Mesothelial cell of epicardium (in vitro differentiated cells): ENCODE measurements around the gene HDAC9. TPM values are rescaled to one million over a fixed set of nuclear protein-coding genes. Genes with fewer than 3 reads are reported as not detected.

ENCODE experiments used
- DNase-seq, 2 experiments: peaks; one replicate each; pipeline ENCODE4 v3.0.0; 2021; ENCODE audit warnings: low spot score in 2 of 2; ENCODE audit not compliant: unreplicated experiment in 2 of 2
- H3K27ac Mint-ChIP-seq: 2 replicates; pipeline ENCODE4 v1.8.0; 2021; ENCODE audit warnings: mixed read lengths
- H3K27me3 Mint-ChIP-seq: 2 replicates; pipeline ENCODE4 v1.8.0; 2021; ENCODE audit warnings: low read depth, mixed read lengths
- H3K36me3 Mint-ChIP-seq: 2 replicates; pipeline ENCODE4 v1.8.0; 2021; ENCODE audit warnings: mixed read lengths
- H3K4me1 Mint-ChIP-seq: 2 replicates; pipeline ENCODE4 v1.8.0; 2021; ENCODE audit warnings: mixed read lengths
- H3K4me3 Mint-ChIP-seq: 2 replicates; pipeline ENCODE4 v1.8.0; 2021; ENCODE audit warnings: mild to moderate bottlenecking, moderate library complexity, mixed read lengths
- H3K9me3 Mint-ChIP-seq: 2 replicates; pipeline ENCODE4 v1.8.0; 2021; ENCODE audit warnings: mixed read lengths
- total RNA-seq: library from RNA; stranded (reverse); gene quantifications from 3 replicates; pipeline ENCODE4 v1.2.1, GENCODE V29; 2021
- TF ChIP-seq, protein P1 (sequence below): fragments of 200-600 bp; sonication (generic); IDR thresholded peaks from one replicate; pipeline ENCODE4 v1.5.0; 2021; ENCODE audit warnings: antibody characterized with exemption; ENCODE audit not compliant: unreplicated experiment

HDAC9 gene
- total RNA-seq, 1 donor from 2014 or later = 37.4 TPM

DNA sequence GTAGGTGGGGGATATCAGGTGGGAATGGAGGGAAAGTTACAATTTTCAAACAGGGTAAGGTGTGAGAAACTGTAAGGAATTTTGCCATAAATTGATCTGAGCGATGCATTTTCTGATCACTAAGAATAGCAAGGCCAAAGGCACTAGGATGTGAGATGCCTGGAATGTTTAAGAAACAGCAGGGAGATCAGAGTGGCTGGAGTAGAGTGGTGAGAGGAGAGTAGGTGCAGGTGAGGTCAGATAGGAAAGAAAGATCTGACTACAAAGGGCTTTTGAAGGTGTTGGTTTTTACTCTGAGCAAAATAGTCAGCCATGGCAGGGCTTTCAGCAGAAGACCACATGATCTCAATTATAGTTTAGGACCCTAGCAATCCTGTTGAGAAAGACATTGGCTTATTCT is 55.0 kb downstream of the HDAC9 start:
- Mint-ChIP-seq H3K27me3 (no peaks in the 10 kb centered on the region), H3K4me3 (no peak overlapping the region), H3K4me1 (peaks cover 35% of the 10 kb centered on the region), H3K9me3 (peaks cover 7% of the 10 kb centered on the region), H3K27ac (no peak overlapping the region), H3K36me3 (peaks cover 4% of the 10 kb centered on the region)
- DNase-seq = no peak
- TF ChIP-seq, protein P1, sequence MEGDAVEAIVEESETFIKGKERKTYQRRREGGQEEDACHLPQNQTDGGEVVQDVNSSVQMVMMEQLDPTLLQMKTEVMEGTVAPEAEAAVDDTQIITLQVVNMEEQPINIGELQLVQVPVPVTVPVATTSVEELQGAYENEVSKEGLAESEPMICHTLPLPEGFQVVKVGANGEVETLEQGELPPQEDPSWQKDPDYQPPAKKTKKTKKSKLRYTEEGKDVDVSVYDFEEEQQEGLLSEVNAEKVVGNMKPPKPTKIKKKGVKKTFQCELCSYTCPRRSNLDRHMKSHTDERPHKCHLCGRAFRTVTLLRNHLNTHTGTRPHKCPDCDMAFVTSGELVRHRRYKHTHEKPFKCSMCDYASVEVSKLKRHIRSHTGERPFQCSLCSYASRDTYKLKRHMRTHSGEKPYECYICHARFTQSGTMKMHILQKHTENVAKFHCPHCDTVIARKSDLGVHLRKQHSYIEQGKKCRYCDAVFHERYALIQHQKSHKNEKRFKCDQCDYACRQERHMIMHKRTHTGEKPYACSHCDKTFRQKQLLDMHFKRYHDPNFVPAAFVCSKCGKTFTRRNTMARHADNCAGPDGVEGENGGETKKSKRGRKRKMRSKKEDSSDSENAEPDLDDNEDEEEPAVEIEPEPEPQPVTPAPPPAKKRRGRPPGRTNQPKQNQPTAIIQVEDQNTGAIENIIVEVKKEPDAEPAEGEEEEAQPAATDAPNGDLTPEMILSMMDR = no peak

DNA sequence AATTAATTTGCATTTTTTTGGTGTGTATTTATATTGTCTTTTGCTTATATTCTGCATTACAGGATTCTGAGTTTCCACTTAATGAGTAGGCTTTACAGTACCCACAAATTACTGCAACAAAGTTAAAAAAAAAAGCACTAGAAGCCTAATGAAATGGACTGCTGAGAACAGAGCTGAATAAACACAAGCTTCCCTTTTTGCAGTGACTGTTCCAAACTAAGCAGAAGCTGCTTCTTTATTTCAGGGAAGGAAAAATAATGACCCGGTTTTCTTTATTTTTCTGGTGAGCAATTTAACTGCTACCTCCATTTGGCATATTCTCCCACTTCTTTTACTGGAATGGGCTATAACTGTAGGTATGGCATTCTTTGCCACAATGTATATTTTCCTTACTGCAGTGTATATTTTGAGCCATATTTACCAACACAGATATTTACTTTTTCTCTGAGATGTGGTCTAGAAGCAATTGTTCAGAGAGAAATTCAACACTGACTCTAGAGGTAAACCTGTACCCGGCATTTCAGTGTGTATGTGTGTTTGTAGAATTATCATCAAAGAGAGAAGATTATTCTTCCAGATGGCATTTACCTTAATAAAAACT is 56.9 kb downstream of the HDAC9 start:
- no peaks in the 10 kb centered on the region for H3K27me3 Mint-ChIP-seq
- H3K4me3 Mint-ChIP-seq = no peak overlapping the region
- peak overlapping the region; percentile 30 for H3K27ac Mint-ChIP-seq
- peaks cover 47% of the 10 kb centered on the region for H3K4me1 Mint-ChIP-seq
- H3K36me3 Mint-ChIP-seq = peaks cover 4% of the 10 kb centered on the region
- TF ChIP-seq, protein P1 = no peak
- no peak for DNase-seq
- H3K9me3 Mint-ChIP-seq = peaks cover 7% of the 10 kb centered on the region

DNA sequence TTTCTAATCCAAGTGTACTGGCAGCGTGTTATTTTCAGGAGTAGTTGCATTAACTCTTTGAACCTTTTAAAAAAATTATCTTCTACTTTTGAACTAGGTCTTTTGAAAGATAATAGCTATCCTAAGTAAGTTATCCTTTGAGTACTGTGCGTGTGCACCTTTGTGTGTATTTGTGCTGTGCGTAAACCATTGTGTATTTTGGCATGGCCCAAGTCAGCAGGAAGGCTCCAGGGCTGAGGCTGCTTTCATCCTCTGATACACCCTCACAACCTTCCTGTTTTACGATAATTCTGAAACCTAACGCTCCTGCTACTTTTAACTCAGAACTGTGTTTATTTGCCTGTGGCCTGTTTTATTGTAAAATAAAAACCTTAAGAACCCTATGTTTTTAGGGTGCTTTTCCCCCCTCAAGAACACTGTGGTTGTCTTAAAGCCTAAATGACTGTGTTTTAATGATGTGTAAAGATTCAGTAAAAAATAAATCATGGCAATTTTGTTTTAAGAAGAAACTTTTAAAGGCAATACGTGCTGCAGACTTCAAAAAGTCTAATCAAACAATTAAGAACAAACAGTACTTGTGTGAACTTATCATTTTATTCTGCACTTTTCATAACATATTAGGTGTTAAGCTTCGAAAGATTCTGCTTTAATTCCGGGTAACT is 57.5 kb downstream of the HDAC9 start:
- peaks cover 47% of the 10 kb centered on the region for H3K4me1 Mint-ChIP-seq
- H3K4me3 Mint-ChIP-seq = no peak overlapping the region
- H3K27me3 Mint-ChIP-seq = no peaks in the 10 kb centered on the region
- DNase-seq = no peak
- peaks cover 4% of the 10 kb centered on the region for H3K36me3 Mint-ChIP-seq
- TF ChIP-seq, protein P1 = no peak
- peak overlapping the region; percentile 65 for H3K27ac Mint-ChIP-seq
- H3K9me3 Mint-ChIP-seq = peaks cover 7% of the 10 kb centered on the region

DNA sequence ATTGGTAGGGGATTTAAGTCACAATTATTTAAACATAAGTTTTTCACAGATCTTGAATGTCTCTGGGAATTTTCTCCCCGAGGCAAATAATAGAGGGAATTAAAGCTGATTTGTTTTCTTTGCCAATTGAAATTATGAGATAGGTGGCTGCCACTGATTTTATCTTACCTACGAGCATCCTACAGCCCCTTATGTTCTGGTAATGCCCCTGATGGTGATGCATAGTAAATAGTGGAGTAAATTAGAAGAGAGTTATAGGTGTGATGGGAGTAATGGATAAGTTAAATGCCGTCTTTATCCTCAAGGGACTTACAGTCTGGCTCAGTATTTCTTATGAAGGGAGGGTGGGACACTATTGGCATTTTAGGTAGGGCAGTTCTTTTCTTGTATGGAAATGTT is 58.1 kb downstream of the HDAC9 start:
- peak overlapping the region; percentile 65 for H3K27ac Mint-ChIP-seq
- no peak for DNase-seq
- H3K27me3 Mint-ChIP-seq = no peaks in the 10 kb centered on the region
- H3K9me3 Mint-ChIP-seq = peaks cover 4% of the 10 kb centered on the region
- H3K36me3 Mint-ChIP-seq = peaks cover 2% of the 10 kb centered on the region
- TF ChIP-seq, protein P1 = no peak
- H3K4me1 Mint-ChIP-seq = peaks cover 47% of the 10 kb centered on the region
- no peak overlapping the region for H3K4me3 Mint-ChIP-seq

DNA sequence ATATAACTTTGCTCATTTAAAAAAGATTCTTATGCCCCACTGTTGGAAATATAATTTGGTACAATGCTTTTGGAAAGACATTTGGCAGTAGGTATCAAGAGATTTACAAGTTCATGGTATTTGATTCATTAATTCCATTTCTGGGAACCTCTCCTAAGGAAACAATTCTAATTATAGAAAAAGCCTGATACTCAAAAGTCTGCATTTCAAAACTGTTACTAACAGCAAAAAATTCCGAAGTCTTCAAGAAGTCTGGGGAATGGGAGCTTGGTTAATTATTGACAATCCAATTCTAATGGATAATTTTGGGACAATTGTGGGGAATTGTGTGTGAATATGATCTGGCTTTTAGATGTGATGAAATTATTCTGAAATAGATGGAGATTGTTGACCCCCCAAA is 59.6 kb downstream of the HDAC9 start:
- Mint-ChIP-seq H3K36me3 (no peaks in the 10 kb centered on the region), H3K27ac (no peak overlapping the region)

More for the DNA sequence above, 59.6 kb downstream of the HDAC9 start:
- H3K4me3 Mint-ChIP-seq = no peak overlapping the region
- H3K4me1 Mint-ChIP-seq = peaks cover 45% of the 10 kb centered on the region
- H3K27me3 Mint-ChIP-seq = no peaks in the 10 kb centered on the region
- TF ChIP-seq, protein P1 = no peak
- no peak for DNase-seq
- H3K9me3 Mint-ChIP-seq = peaks cover 3% of the 10 kb centered on the region
